HepG2 (cell line): Measurements from ENCODE around the gene RDH16. TPM values are rescaled to one million over a fixed set of nuclear protein-coding genes. Genes with fewer than 3 reads are reported as not detected.

Experiments used
- ATAC-seq: fragments of 200-7000 bp; cut with Tn5 transposase; 3 replicates; pipeline ENCODE4 v1.9.1; 2020; ENCODE audit warnings: mild to moderate bottlenecking, moderate library complexity
- BruUV-seq: library from RNA; stranded (reverse); fragments of 400-500 nt; replicated peaks from 2 replicates; lab custom pipeline; 2021; lab: Mats Ljungman, UMichigan
- CTCF ChIA-PET: fragments of 300-600 bp; formaldehyde crosslinking; extraction: SDS; loops from one replicate; lab custom pipeline; 2021; ENCODE audit warnings: low total read pairs, inconsistent platforms, low intra/inter-chr PET ratio; lab: Yijun Ruan, JAX
- POLR2A ChIA-PET: fragments of 350-600 bp; sonication (Branson Sonifier 250); formaldehyde crosslinking; loops from one replicate; lab custom pipeline; 2020; ENCODE audit warnings: antibody characterized with exemption, inconsistent platforms; lab: Yijun Ruan, JAX
- DNase-seq: peaks from one replicate; pipeline ENCODE4 v3.0.0-alpha.2; 2015; ENCODE audit warnings: low spot score
- FAIRE-seq: peaks from 3 replicates; lab custom pipeline; 2011; peaks lifted over from hg19 to GRCh38; lab: Jason Lieb, UNC
- H2AFZ ChIP-seq: one replicate; pipeline ENCODE4 v1.6.1; 2011; ENCODE audit warnings: low read length, inconsistent platforms
- H3K27ac ChIP-seq: fragments of 300-600 bp; 3 replicates; pipeline ENCODE4 v1.8.0; 2011; ENCODE audit warnings: mixed run types, mild to moderate bottlenecking, mixed read lengths, low read length, inconsistent platforms; ENCODE audit not compliant: insufficient read depth; ENCODE audit errors: extremely low read length
- H3K27me3 ChIP-seq, 2 experiments: fragments of 200-600 bp in 1 of 2; 2 replicates in 1 of 2; 3 replicates in 1 of 2; pipeline versions ENCODE4 v1.6.0 to v1.8.0; 2011; ENCODE audit warnings: low read length in 2 of 2, mild to moderate bottlenecking in 2 of 2, moderate library complexity in 2 of 2, inconsistent platforms in 1 of 2; ENCODE audit not compliant: insufficient read depth in 2 of 2, control insufficient read depth in 1 of 2
- H3K36me3 ChIP-seq, 2 experiments: fragments of 200-600 bp in 1 of 2; replicated peaks in 1 of 2; 2 replicates in 1 of 2; 3 replicates in 1 of 2; pipeline versions ENCODE4 v1.5.1 to v1.8.0; 2011; ENCODE audit warnings: low read length in 2 of 2, inconsistent platforms in 1 of 2; ENCODE audit not compliant: insufficient read depth in 2 of 2, control insufficient read depth in 1 of 2
- H3K4me1 ChIP-seq: 2 replicates; pipeline ENCODE4 v1.5.1; 2012; ENCODE audit warnings: low read length, inconsistent platforms; ENCODE audit not compliant: insufficient read depth
- H3K4me2 ChIP-seq: 2 replicates; pipeline ENCODE4 v1.6.0; 2011; ENCODE audit warnings: low read depth, low read length, inconsistent platforms
- H3K4me3 ChIP-seq, 3 experiments: fragments of 200-600 bp in 1 of 3; sonication (generic), shearing (Covaris generic) in 1 of 3; replicated peaks in 1 of 3; 2 replicates each; pipeline ENCODE4 v1.5.1; 2011 to 2016; ENCODE audit warnings: low read length in 3 of 3, inconsistent platforms in 2 of 3, low read depth in 2 of 3, mild to moderate bottlenecking in 2 of 3, control low read depth in 1 of 3, mixed read lengths in 1 of 3; ENCODE audit not compliant: insufficient read depth in 1 of 3
- H3K79me2 ChIP-seq: one replicate; pipeline ENCODE4 v1.6.1; 2011; ENCODE audit warnings: low read length, inconsistent platforms; ENCODE audit not compliant: insufficient read depth
- H3K9ac ChIP-seq: 2 replicates; pipeline ENCODE4 v1.6.0; 2011; ENCODE audit warnings: mild to moderate bottlenecking, low read depth, low read length, inconsistent platforms; ENCODE audit not compliant: insufficient read depth
- H3K9me3 ChIP-seq: 2 replicates; pipeline ENCODE4 v1.5.1; 2012; ENCODE audit warnings: mild to moderate bottlenecking, low read length
- H4K20me1 ChIP-seq: 2 replicates; pipeline ENCODE4 v1.6.0; 2011; ENCODE audit warnings: inconsistent platforms, mild to moderate bottlenecking, low read length, moderate library complexity; ENCODE audit not compliant: insufficient read depth
- BCL6 ChIP-seq: IDR thresholded peaks from 2 replicates; pipeline ENCODE4 v1.6.1; 2016; ENCODE audit warnings: missing genetic modification reagents, missing compliant biosample characterization
- BRCA1 ChIP-seq: sonication (generic); formaldehyde crosslinking; IDR thresholded peaks from 2 replicates; pipeline ENCODE4 v1.4.0; 2020; ENCODE audit warnings: missing genetic modification reagents
- HCFC1 ChIP-seq: fragments of 150-350 bp; IDR thresholded peaks from 2 replicates; pipeline ENCODE4 v1.6.1; 2014; ENCODE audit warnings: low read depth, low read length
- NBN ChIP-seq: fragments of 450-650 bp; conservative IDR thresholded peaks from 2 replicates; pipeline ENCODE4 v1.6.1; 2017
- NCOA1 ChIP-seq: sonication (generic); formaldehyde crosslinking; IDR thresholded peaks from 2 replicates; pipeline ENCODE4 v1.9.0; 2021; ENCODE audit warnings: missing genetic modification reagents
- PHB2 ChIP-seq: fragments of 450-650 bp; IDR thresholded peaks from 2 replicates; pipeline ENCODE4 v1.6.1; 2018; ENCODE audit not compliant: partially characterized antibody
- RXRB ChIP-seq: IDR thresholded peaks from 2 replicates; pipeline ENCODE4 v1.6.1; 2016; ENCODE audit warnings: borderline replicate concordance, missing genetic modification reagents, missing compliant biosample characterization
- TCF12 ChIP-seq, 2 experiments: fragments of 450-650 bp in 1 of 2; sonication (generic) in 1 of 2; formaldehyde crosslinking in 1 of 2; IDR thresholded peaks; 2 replicates each; pipeline versions ENCODE4 v1.6.1 to v1.8.0; 2017 to 2022; ENCODE audit warnings: antibody characterized with exemption in 1 of 2, mild to moderate bottlenecking in 1 of 2, missing genetic modification reagents in 1 of 2, moderate library complexity in 1 of 2
- ZFP36 ChIP-seq: fragments of 150-350 bp; IDR thresholded peaks from 2 replicates; pipeline ENCODE4 v1.6.1; 2018; ENCODE audit warnings: borderline replicate concordance, low read length, low read depth; ENCODE audit not compliant: partially characterized antibody
- ZNF335 ChIP-seq: sonication (generic); formaldehyde crosslinking; IDR thresholded peaks from 2 replicates; pipeline ENCODE4 v1.4.0; 2020; ENCODE audit warnings: missing genetic modification reagents
- WGBS: methylation state at CpG from one replicate; pipeline ENCODE4 v1.1.6; 2017; ENCODE audit warnings: low lambda C conversion rate; 5-methylcytosine and 5-hydroxymethylcytosine counted together
- in situ Hi-C: cut with HindIII; loops from 2 replicates; pipeline ENCODE4 v1.10.0; 2017; ENCODE audit warnings: low pct_unique_long_range_greater_than_20kb; ENCODE audit not compliant: extremely low pct_ligation_motif_present
- intact Hi-C: fragments of 100-400 bp; cut with micrococcal nuclease; formaldehyde crosslinking; loops from one replicate; pipeline ENCODE4 v1.10.0; 2022; ENCODE audit not compliant: unreplicated experiment
- polyA plus RNA-seq, 8 experiments: library from polyadenylated mRNA; depleted of rRNA in 3 of 8; stranded (reverse) in 7 of 8; unstranded in 1 of 8; fragments of >200 nt; fragmentation: Illumina TruSeq in 4 of 8; extraction: Trizol in 4 of 8; gene quantifications; 2 replicates each; pipeline versions ENCODE4 v1.2.1 to v1.2.3, GENCODE V29; 2011 to 2016; ENCODE audit warnings: low read depth in 4 of 8, missing spikeins in 1 of 8, mixed read lengths in 1 of 8; ENCODE audit not compliant: insufficient read depth in 1 of 8
- total RNA-seq, 5 experiments: library from RNA; depleted of rRNA; stranded (reverse); fragments of >200 nt; fragmentation: Illumina TruSeq; extraction: Trizol; gene quantifications; 2 replicates each; pipeline ENCODE4 v1.2.3, GENCODE V29; 2016; ENCODE audit warnings: low read depth in 1 of 5
- TF ChIP-seq, protein P1 (sequence below): sonication (generic); formaldehyde crosslinking; IDR thresholded peaks from 2 replicates; pipeline ENCODE4 v1.9.0; 2022; ENCODE audit warnings: low read depth, missing genetic modification reagents

Gene RDH16
- total and polyA plus RNA-seq, 2 of the 13 experiments (the other 11 are each of a cell fraction or from before 2014, with no cell fraction given): 0.05 to 0.13 TPM

DNA sequence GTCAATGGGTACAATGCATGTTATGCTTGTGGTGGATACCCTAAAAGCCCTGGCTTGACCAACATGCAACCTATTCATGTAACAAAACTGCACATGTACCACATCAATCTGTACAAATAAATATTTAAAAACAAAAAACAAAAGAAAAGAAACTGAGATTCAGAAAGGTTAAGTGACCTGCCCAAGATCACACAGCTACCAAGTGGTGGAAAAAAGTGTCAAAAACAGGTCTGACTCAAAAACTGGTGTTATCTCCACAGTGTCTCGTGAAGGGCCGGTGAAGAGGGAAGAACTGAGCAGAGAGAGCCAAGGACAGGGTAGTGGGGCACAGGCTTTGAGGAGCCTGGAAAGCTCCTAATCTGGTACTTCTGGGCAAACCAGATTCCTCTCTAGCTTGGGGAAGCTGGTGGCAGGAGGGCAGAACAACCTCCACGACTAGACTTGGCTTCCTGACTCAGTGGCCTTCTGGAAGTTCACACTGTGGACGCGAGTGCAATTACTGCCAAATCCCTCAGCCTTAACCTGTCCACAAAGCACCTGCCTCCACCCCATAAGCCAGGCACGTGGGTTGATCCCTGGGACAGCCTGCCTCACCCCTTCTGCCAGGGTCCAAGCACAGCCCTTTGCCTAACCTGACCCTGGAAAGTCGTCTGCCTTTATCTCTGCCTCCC is 33.4 kb upstream of the RDH16 start:
- no TSS peak for BruUV-seq
- intact Hi-C loops: no loop called here
- in situ Hi-C loops: no loop called here
- DNase-seq: no peak
- Histone ChIP-seq H3K36me3 (no peaks in the 10 kb centered on the region), H3K9me3 (no peaks in the 10 kb centered on the region), H4K20me1 (no peaks in the 10 kb centered on the region), H3K27me3 (no peaks in the 10 kb centered on the region), H3K27ac (no peak overlapping the region), H3K4me3 (no peak overlapping the region), H3K4me1 (peaks cover 15% of the 10 kb centered on the region; the same call in 1 of the 2 replicates), H3K79me2 (no peaks in the 10 kb centered on the region), H3K9ac (no peak overlapping the region), H3K4me2 (no peak overlapping the region), H2AFZ (no peak overlapping the region)
- TF ChIP-seq, protein P1, sequence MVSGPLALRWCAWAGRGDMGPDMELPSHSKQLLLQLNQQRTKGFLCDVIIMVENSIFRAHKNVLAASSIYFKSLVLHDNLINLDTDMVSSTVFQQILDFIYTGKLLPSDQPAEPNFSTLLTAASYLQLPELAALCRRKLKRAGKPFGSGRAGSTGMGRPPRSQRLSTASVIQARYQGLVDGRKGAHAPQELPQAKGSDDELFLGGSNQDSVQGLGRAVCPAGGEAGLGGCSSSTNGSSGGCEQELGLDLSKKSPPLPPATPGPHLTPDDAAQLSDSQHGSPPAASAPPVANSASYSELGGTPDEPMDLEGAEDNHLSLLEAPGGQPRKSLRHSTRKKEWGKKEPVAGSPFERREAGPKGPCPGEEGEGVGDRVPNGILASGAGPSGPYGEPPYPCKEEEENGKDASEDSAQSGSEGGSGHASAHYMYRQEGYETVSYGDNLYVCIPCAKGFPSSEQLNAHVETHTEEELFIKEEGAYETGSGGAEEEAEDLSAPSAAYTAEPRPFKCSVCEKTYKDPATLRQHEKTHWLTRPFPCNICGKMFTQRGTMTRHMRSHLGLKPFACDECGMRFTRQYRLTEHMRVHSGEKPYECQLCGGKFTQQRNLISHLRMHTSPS (CRISPR knock-in tag): no peak
- ATAC-seq: no peak
- CTCF ChIA-PET: interaction anchor here (0.7 kb wide), 1 partner anchor 154 kb away, joined by 3 read pairs; no protein-coding TSS in a partner anchor
- WGBS: 28% methylated on average over 4 of the region's 7 CpGs
- POLR2A ChIA-PET: no interaction called here
- FAIRE-seq: no peak

DNA sequence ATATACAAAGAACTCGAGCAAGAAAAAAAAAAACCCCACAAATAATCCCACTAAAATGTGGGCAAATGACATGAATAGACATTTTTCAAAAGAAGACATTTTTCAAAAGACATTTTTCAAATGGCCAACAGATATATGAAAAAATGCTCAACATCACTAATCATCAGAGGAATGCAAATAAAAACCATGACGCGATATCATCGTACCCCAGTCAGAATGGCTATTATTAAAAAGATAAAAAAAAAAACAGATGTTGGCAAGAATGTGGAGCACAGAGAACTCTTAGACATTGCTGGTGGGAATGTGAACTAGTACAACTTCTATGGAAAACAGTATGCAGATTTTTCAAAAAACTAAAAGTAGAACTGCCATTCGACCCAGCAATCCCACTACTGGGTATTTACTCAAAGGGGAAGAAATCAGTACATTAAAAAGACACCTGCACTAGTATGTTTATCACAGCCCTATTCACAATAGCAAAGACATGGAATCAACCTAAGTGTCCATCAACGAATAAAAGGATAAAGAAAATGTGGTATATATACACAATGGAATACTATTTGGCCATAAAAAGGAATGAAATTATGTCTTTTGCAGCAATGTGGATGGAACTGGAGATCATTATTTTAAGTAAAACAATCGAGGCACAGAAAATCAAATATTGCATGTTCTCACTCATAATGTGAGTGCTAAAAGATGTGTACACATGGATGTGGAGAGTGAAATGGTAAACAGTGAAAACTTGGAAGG is 32.6 kb upstream of the RDH16 start:
- Histone ChIP-seq H2AFZ (no peak overlapping the region), H3K9me3 (no peaks in the 10 kb centered on the region), H4K20me1 (no peaks in the 10 kb centered on the region), H3K4me1 (peaks cover 15% of the 10 kb centered on the region; the same call in 1 of the 2 replicates), H3K36me3 (no peaks in the 10 kb centered on the region), H3K79me2 (no peaks in the 10 kb centered on the region), H3K9ac (no peak overlapping the region), H3K4me3 (no peak overlapping the region), H3K4me2 (no peak overlapping the region), H3K27me3 (no peaks in the 10 kb centered on the region), H3K27ac (no peak overlapping the region)
- ChIA-PET POLR2A (no interaction called here), CTCF (no interaction called here)
- no peak for FAIRE-seq
- no peak for DNase-seq
- in situ Hi-C loops (loop anchor here (5.0 kb wide), 3 partner anchors 43 to 233 kb away; no protein-coding TSS in a partner anchor), intact Hi-C loops (loop anchor here (5.0 kb wide), 1 partner anchor 228 kb away; the partner anchor contains the start of gene HSD17B6)
- ATAC-seq: no peak
- WGBS: 19% methylated on average over 7 of the region's 7 CpGs
- BruUV-seq: no TSS peak
- TF ChIP-seq NCOA1: no peak
- TF ChIP-seq NBN: no peak
- TF ChIP-seq ZNF335: no peak
- TF ChIP-seq HCFC1: no peak
- TF ChIP-seq ZFP36: no peak
- TF ChIP-seq TCF12 (IDR thresholded peaks at IDR 0.05): no peak
- no peak for TF ChIP-seq TCF12 (CRISPR knock-in tag; IDR thresholded peaks at IDR 0.05)
- TF ChIP-seq PHB2: no peak
- TF ChIP-seq BCL6 (CRISPR knock-in tag): no peak
- no peak for TF ChIP-seq RXRB
- TF ChIP-seq BRCA1: no peak
